WERI-Rb-1 (cell line): ENCODE results near the gene ADAMTSL2.

Source experiments
- DNase-seq: peaks from one replicate; pipeline ENCODE4 v3.0.0-alpha.2; 2020
- H3K27ac ChIP-seq: fragments of 250-450 bp; sonication (Bioruptor Pico); 2 replicates; pipeline ENCODE4 v1.5.1; 2020; ENCODE audit warnings: mild to moderate bottlenecking, moderate library complexity
- H3K27me3 ChIP-seq: fragments of 250-450 bp; sonication (Bioruptor Pico); 2 replicates; pipeline ENCODE4 v1.5.1; 2021; ENCODE audit warnings: mild to moderate bottlenecking, low read depth, moderate library complexity; ENCODE audit not compliant: insufficient read depth, severe bottlenecking
- H3K36me3 ChIP-seq: fragments of 250-450 bp; sonication (Bioruptor Pico); 2 replicates; pipeline ENCODE4 v1.5.1; 2020; ENCODE audit warnings: mild to moderate bottlenecking, moderate library complexity
- H3K4me3 ChIP-seq: 2 replicates; pipeline ENCODE4 v1.5.1; 2011; ENCODE audit warnings: low read depth, mild to moderate bottlenecking, control low read depth, low read length
- H3K9me3 ChIP-seq: fragments of 250-450 bp; sonication (Bioruptor Pico); 2 replicates; pipeline ENCODE4 v1.5.1; 2021; ENCODE audit warnings: mild to moderate bottlenecking, moderate library complexity; ENCODE audit not compliant: severe bottlenecking
- CTCF ChIP-seq: IDR thresholded peaks from 2 replicates; pipeline ENCODE4 v1.5.1; 2011; ENCODE audit warnings: low read depth, mild to moderate bottlenecking, control low read depth, inconsistent platforms, low read length

ADAMTSL2 gene

GRCh38 chr9:133551446-133551845 lies 16.9 kb downstream of the ADAMTSL2 start:
- no peak for TF ChIP-seq CTCF
- no peaks in the 10 kb centered on the region for H3K27me3 ChIP-seq
- DNase-seq = no peak

DNA sequence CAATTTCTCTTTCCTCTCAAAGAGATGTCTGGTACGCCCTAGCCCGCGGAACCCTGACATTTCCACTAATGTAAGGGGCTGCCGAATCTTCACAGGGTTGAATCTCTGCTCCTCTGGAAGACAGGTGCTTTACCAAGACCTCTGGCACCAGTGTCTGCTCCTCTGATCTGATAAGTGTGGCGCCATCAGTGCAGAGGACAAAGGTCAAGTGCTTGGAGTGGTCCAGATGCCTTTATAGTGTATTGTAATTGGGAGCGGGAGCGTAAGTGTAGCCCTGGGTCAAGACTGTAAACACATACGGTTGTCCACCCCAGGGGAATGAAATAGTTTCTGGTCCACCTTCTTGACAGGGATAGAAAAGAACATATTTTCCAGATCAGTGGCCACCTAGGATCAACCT lies 17.7 kb downstream of the ADAMTSL2 start:
- TF ChIP-seq CTCF = no peak
- H3K4me3 ChIP-seq = no peak overlapping the region
- no peak overlapping the region for H3K27ac ChIP-seq
- H3K27me3 ChIP-seq = no peaks in the 10 kb centered on the region
- no peaks in the 10 kb centered on the region for H3K9me3 ChIP-seq
- DNase-seq = no peak
- no peaks in the 10 kb centered on the region for H3K36me3 ChIP-seq

More at GRCh38 chr9:133551446-133551845, 16.9 kb downstream of the ADAMTSL2 start:
- H3K4me3 ChIP-seq = no peak overlapping the region
- H3K27ac ChIP-seq = no peak overlapping the region
- no peaks in the 10 kb centered on the region for H3K9me3 ChIP-seq
- H3K36me3 ChIP-seq = no peaks in the 10 kb centered on the region

- no peak overlapping the region for H3K4me3 ChIP-seq
- H3K9me3 ChIP-seq = no peaks in the 10 kb centered on the region
- DNase-seq = no peak
- H3K27ac ChIP-seq = no peak overlapping the region
- no peaks in the 10 kb centered on the region for H3K27me3 ChIP-seq
- no peak for TF ChIP-seq CTCF
- H3K36me3 ChIP-seq = no peaks in the 10 kb centered on the region
Observed at GRCh38 chr9:133553123-133553522, 18.6 kb downstream of the ADAMTSL2 start.

- Histone ChIP-seq H3K4me3 (no peak overlapping the region), H3K36me3 (no peaks in the 10 kb centered on the region), H3K27me3 (no peaks in the 10 kb centered on the region), H3K9me3 (no peaks in the 10 kb centered on the region), H3K27ac (no peak overlapping the region)
- no peak for DNase-seq
- peak; percentile 18; the same call in 1 of the 2 replicates for TF ChIP-seq CTCF
Observed at GRCh38 chr9:133553973-133554713, 19.6 kb downstream of the ADAMTSL2 start.

- Histone ChIP-seq H3K36me3 (no peaks in the 10 kb centered on the region), H3K27ac (no peak overlapping the region), H3K4me3 (no peak overlapping the region), H3K9me3 (no peaks in the 10 kb centered on the region), H3K27me3 (no peaks in the 10 kb centered on the region)
- DNase-seq = no peak
- TF ChIP-seq CTCF = no peak
Observed at GRCh38 chr9:133554729-133555128, 20.2 kb downstream of the ADAMTSL2 start.

DNA sequence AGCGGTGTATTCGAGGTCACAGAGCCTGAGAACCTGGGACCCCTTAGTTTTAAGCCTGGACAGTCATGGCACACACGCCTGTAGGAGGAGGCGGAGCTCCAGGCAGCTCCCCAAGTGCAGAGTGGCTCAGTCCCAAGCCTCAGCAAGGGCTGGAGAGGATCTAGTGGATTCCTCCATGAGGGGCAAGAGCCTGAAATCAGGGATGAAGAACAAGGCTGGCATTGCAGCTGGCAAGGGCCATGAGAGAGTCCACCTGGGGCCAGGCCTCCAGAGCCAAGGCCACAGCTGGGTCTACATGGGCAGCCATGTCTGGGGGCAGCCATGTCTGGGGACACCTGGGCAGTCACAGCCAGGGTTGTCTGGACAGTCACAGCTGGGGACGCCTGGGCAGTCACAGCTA lies 21.9 kb downstream of the ADAMTSL2 start:
- H3K27me3 ChIP-seq = no peaks in the 10 kb centered on the region
- DNase-seq = no peak
- H3K4me3 ChIP-seq = no peak overlapping the region
- no peaks in the 10 kb centered on the region for H3K36me3 ChIP-seq
- no peaks in the 10 kb centered on the region for H3K9me3 ChIP-seq
- TF ChIP-seq CTCF = no peak
- no peak overlapping the region for H3K27ac ChIP-seq
